Suprapubic skin (tissue), 4 donors: Measurements from ENCODE around the gene BCKDHA.

Experiments
- EP300 ChIP-seq: sonication (generic); formaldehyde crosslinking; IDR thresholded peaks from one replicate; pipeline ENCODE4 v1.6.1; 2017; ENCODE audit warnings: antibody characterized with exemption
- POLR2A ChIP-seq, 2 donors: fragments of 450-650 bp; IDR thresholded peaks; one replicate each; pipeline ENCODE4 v1.6.1; 2017; ENCODE audit warnings: antibody characterized with exemption in 2 of 2, mild to moderate bottlenecking in 2 of 2, moderate library complexity in 2 of 2
- POLR2AphosphoS5 ChIP-seq, 3 donors: sonication (generic); formaldehyde crosslinking; IDR thresholded peaks; one replicate each; pipeline ENCODE4 v1.6.1; 2017; ENCODE audit warnings: antibody characterized with exemption in 3 of 3
- TF ChIP-seq, protein P1 (sequence below), 2 donors: fragments of 200-600 bp in 1 of 2; fragments of 450-650 bp in 1 of 2; sonication (generic) in 1 of 2; IDR thresholded peaks; one replicate each; pipeline ENCODE4 v1.5.1; 2016 to 2019; ENCODE audit warnings: antibody characterized with exemption in 2 of 2, mild to moderate bottlenecking in 1 of 2, moderate library complexity in 1 of 2

DNA sequence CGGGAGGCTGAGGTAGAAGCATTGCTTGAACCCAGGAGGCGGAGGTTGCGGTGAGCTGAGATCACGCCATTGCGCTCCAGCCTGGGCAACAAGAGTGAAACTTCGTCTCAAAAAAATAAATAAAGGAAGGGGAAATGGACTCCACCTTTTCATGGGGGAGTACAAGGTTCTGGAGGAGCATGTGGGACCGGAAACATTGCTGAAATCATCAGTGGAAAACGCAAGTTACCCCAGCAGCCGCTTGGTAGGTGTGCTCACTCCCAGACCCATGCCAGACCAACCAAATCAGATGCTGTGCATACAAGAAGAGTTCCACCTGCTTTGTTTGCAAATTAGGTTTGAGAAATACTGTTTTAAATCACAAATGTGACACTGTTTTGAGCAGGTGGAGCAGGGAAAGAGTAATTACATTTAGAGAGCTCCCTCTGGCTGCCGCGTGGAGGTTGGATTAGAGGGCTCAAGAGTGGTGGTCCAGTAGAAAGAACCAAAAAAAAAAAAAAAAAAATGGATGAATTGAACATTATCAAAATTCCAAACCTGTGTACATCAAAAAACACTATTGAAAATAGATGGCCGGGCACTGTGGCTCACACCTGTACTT, 50.2 kb downstream of the BCKDHA start:
- TF ChIP-seq, protein P1, sequence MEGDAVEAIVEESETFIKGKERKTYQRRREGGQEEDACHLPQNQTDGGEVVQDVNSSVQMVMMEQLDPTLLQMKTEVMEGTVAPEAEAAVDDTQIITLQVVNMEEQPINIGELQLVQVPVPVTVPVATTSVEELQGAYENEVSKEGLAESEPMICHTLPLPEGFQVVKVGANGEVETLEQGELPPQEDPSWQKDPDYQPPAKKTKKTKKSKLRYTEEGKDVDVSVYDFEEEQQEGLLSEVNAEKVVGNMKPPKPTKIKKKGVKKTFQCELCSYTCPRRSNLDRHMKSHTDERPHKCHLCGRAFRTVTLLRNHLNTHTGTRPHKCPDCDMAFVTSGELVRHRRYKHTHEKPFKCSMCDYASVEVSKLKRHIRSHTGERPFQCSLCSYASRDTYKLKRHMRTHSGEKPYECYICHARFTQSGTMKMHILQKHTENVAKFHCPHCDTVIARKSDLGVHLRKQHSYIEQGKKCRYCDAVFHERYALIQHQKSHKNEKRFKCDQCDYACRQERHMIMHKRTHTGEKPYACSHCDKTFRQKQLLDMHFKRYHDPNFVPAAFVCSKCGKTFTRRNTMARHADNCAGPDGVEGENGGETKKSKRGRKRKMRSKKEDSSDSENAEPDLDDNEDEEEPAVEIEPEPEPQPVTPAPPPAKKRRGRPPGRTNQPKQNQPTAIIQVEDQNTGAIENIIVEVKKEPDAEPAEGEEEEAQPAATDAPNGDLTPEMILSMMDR (IDR thresholded peaks at IDR 0.05), result no peak
- no peak for TF ChIP-seq EP300
- TF ChIP-seq POLR2AphosphoS5 (IDR thresholded peaks at IDR 0.05), result no peak
- no peak for TF ChIP-seq POLR2A (IDR thresholded peaks at IDR 0.05)
